Thoracic aorta (tissue), 2 donors: ENCODE measurements around the gene NOP9. TPM values are rescaled to one million over a fixed set of nuclear protein-coding genes. Genes with fewer than 3 reads are reported as not detected.

Source experiments
- ATAC-seq: fragments of 150-250 bp; one replicate; pipeline ENCODE4 v1.8.0; 2017; ENCODE audit warnings: low read depth; ENCODE audit not compliant: insufficient number of reproducible peaks, low FRiP score
- DNase-seq: peaks from one replicate; pipeline ENCODE4 v3.0.0-alpha.2; 2020; ENCODE audit warnings: low spot score
- H3K27ac ChIP-seq, 2 donors: fragments of 200-600 bp; sonication (generic); 1 replicate in 1 of 2; 2 replicates in 1 of 2; pipeline ENCODE4 v1.5.1; 2016; ENCODE audit warnings: mild to moderate bottlenecking in 2 of 2, moderate library complexity in 2 of 2
- H3K27me3 ChIP-seq: fragments of 200-600 bp; sonication (generic); replicated peaks from 2 replicates; pipeline ENCODE4 v1.6.0; 2016; ENCODE audit warnings: mild to moderate bottlenecking; ENCODE audit not compliant: insufficient read depth
- H3K36me3 ChIP-seq: fragments of 200-600 bp; sonication (generic); one replicate; pipeline ENCODE4 v1.5.1; 2016
- H3K4me1 ChIP-seq, 2 donors: fragments of 200-600 bp; sonication (generic); 1 replicate in 1 of 2; 2 replicates in 1 of 2; pipeline versions ENCODE4 v1.5.1 to v1.6.0; 2016; ENCODE audit warnings: low read depth in 2 of 2, mild to moderate bottlenecking in 1 of 2; ENCODE audit not compliant: control insufficient read depth in 1 of 2
- H3K4me3 ChIP-seq: fragments of 200-600 bp; sonication (generic); 2 replicates; pipeline ENCODE4 v1.5.1; 2016; ENCODE audit warnings: mild to moderate bottlenecking
- H3K9me3 ChIP-seq: fragments of 200-600 bp; sonication (generic); 2 replicates; pipeline ENCODE4 v1.5.1; 2016
- CTCF ChIP-seq: fragments of 200-600 bp; sonication (generic); IDR thresholded peaks from one replicate; pipeline ENCODE4 v1.5.1; 2019; ENCODE audit warnings: antibody characterized with exemption
- total RNA-seq, 2 donors: library from RNA; depleted of rRNA; stranded (reverse); fragments of >200 nt; gene quantifications; one replicate each; pipeline versions ENCODE4 v1.1.0 to v1.2.3, GENCODE V29; 2016

NOP9 gene
- total RNA-seq, 2 donors from 2014 or later = 15.8 to 19.2 TPM

- peaks cover 3 to 9% of the 10 kb centered on the region in 2 donors for H3K4me1 ChIP-seq
- H3K27me3 ChIP-seq = no peaks in the 10 kb centered on the region
- no peak overlapping the region for H3K4me3 ChIP-seq
- TF ChIP-seq CTCF = no peak
- DNase-seq (no peak), ATAC-seq (no peak)
- H3K9me3 ChIP-seq = no peaks in the 10 kb centered on the region
- no peaks in the 10 kb centered on the region for H3K36me3 ChIP-seq
- peak overlapping the region in 1 of 2 donors; percentile 6 for H3K27ac ChIP-seq
These were observed 25.5 kb upstream of the NOP9 start for GRCh38 chr14:24274101-24274543.

GRCh38 chr14:24277071-24277470, 22.6 kb upstream of the NOP9 start:
- H3K4me3 ChIP-seq = no peak overlapping the region
- ATAC-seq = no peak
- no peaks in the 10 kb centered on the region for H3K36me3 ChIP-seq
- H3K9me3 ChIP-seq = no peaks in the 10 kb centered on the region
- no peaks in the 10 kb centered on the region for H3K27me3 ChIP-seq
- peaks cover 0 to under 1% of the 10 kb centered on the region in 2 donors for H3K4me1 ChIP-seq
- no peak for DNase-seq
- no peak overlapping the region for H3K27ac ChIP-seq
- TF ChIP-seq CTCF = no peak

GRCh38 chr14:24277606-24278321, 21.9 kb upstream of the NOP9 start:
- no peaks in the 10 kb centered on the region for H3K36me3 ChIP-seq
- no peak overlapping the region for H3K4me3 ChIP-seq
- DNase-seq (no peak), ATAC-seq (no peak)
- H3K27me3 ChIP-seq = no peaks in the 10 kb centered on the region
- TF ChIP-seq CTCF = no peak
- H3K4me1 ChIP-seq = no peaks in the 10 kb centered on the region
- no peaks in the 10 kb centered on the region for H3K9me3 ChIP-seq
- no peak overlapping the region for H3K27ac ChIP-seq

- DNase-seq (no peak), ATAC-seq (no peak)
- H3K9me3 ChIP-seq = no peaks in the 10 kb centered on the region
- no peak for TF ChIP-seq CTCF
- H3K36me3 ChIP-seq = no peaks in the 10 kb centered on the region
- no peak overlapping the region for H3K4me3 ChIP-seq
- H3K27me3 ChIP-seq = no peaks in the 10 kb centered on the region
- H3K4me1 ChIP-seq = no peaks in the 10 kb centered on the region
- no peak overlapping the region for H3K27ac ChIP-seq
These were observed 21.2 kb upstream of the NOP9 start for GRCh38 chr14:24278424-24278823.

- ATAC-seq = no peak
- TF ChIP-seq CTCF = no peak
- H3K4me3 ChIP-seq = no peak overlapping the region
These were observed 20.1 kb upstream of the NOP9 start for GRCh38 chr14:24279301-24280186.

More at GRCh38 chr14:24279301-24280186, 20.1 kb upstream of the NOP9 start:
- Histone ChIP-seq H3K27me3 (no peaks in the 10 kb centered on the region), H3K9me3 (no peaks in the 10 kb centered on the region), H3K36me3 (no peaks in the 10 kb centered on the region), H3K4me1 (no peaks in the 10 kb centered on the region), H3K27ac (no peak overlapping the region)
- no peak for DNase-seq
